Suprapubic skin (tissue), 3 donors: ENCODE results near the gene WFIKKN1.

Source experiments
- POLR2AphosphoS5 ChIP-seq, 3 donors: sonication (generic); formaldehyde crosslinking; IDR thresholded peaks; one replicate each; pipeline ENCODE4 v1.6.1; 2017; ENCODE audit warnings: antibody characterized with exemption in 3 of 3
- TF ChIP-seq, protein P1 (sequence below), 2 donors: fragments of 200-600 bp in 1 of 2; fragments of 450-650 bp in 1 of 2; sonication (generic) in 1 of 2; IDR thresholded peaks; one replicate each; pipeline ENCODE4 v1.5.1; 2016 to 2019; ENCODE audit warnings: antibody characterized with exemption in 2 of 2, mild to moderate bottlenecking in 1 of 2, moderate library complexity in 1 of 2

- TF ChIP-seq, protein P1, sequence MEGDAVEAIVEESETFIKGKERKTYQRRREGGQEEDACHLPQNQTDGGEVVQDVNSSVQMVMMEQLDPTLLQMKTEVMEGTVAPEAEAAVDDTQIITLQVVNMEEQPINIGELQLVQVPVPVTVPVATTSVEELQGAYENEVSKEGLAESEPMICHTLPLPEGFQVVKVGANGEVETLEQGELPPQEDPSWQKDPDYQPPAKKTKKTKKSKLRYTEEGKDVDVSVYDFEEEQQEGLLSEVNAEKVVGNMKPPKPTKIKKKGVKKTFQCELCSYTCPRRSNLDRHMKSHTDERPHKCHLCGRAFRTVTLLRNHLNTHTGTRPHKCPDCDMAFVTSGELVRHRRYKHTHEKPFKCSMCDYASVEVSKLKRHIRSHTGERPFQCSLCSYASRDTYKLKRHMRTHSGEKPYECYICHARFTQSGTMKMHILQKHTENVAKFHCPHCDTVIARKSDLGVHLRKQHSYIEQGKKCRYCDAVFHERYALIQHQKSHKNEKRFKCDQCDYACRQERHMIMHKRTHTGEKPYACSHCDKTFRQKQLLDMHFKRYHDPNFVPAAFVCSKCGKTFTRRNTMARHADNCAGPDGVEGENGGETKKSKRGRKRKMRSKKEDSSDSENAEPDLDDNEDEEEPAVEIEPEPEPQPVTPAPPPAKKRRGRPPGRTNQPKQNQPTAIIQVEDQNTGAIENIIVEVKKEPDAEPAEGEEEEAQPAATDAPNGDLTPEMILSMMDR (IDR thresholded peaks at IDR 0.05): no peak
- TF ChIP-seq POLR2AphosphoS5 (IDR thresholded peaks at IDR 0.05): no peak
Observed at GRCh38 chr16:678209-678857, 47.5 kb downstream of the WFIKKN1 start.
